Activated CD8-positive, alpha-beta memory T cell treated with anti-CD3 and anti-CD28 coated beads, Interleukin-2, amount 10 ng/mL, durations not matched to agents 7 days and 5 days (primary cell): ENCODE data around the gene MTMR3. TPM values are rescaled to one million over a fixed set of nuclear protein-coding genes. Genes with fewer than 3 reads are reported as not detected.

Experiments used
- ATAC-seq: fragments of 150-1000 bp; cut with Tn5 transposase; one replicate; pipeline ENCODE4 v1.10.0; 2021; ENCODE audit warnings: moderate library complexity
- CTCF ChIA-PET: fragments of 350-600 bp; sonication (Branson Sonifier 250); formaldehyde crosslinking; loops from one replicate; lab custom pipeline; 2021; ENCODE audit warnings: antibody characterized with exemption; lab: Charles Lee
- DNase-seq: peaks from one replicate; pipeline ENCODE4 v3.0.0-alpha.2; 2020
- H3K27ac Mint-ChIP-seq: one replicate; pipeline ENCODE4 v1.8.0; 2021; ENCODE audit warnings: mild to moderate bottlenecking, mixed read lengths
- H3K27me3 Mint-ChIP-seq: one replicate; pipeline ENCODE4 v1.8.0; 2021; ENCODE audit warnings: mixed read lengths
- H3K36me3 Mint-ChIP-seq: one replicate; pipeline ENCODE4 v1.8.0; 2021; ENCODE audit warnings: mild to moderate bottlenecking, mixed read lengths
- H3K4me1 Mint-ChIP-seq: one replicate; pipeline ENCODE4 v1.8.0; 2021; ENCODE audit warnings: mixed read lengths
- H3K4me3 Mint-ChIP-seq: one replicate; pipeline ENCODE4 v1.8.0; 2021; ENCODE audit warnings: mild to moderate bottlenecking, moderate library complexity, mixed read lengths
- H3K9me3 Mint-ChIP-seq: one replicate; pipeline ENCODE4 v1.8.0; 2022; ENCODE audit warnings: low read depth, mixed read lengths
- total RNA-seq, 2 experiments: library from RNA; stranded (reverse); gene quantifications; one replicate each; pipeline ENCODE4 v1.2.3, GENCODE V29; 2021

The MTMR3 gene
- total RNA-seq, 2 experiments from 2014 or later: 26.1 to 26.4 TPM

DNA sequence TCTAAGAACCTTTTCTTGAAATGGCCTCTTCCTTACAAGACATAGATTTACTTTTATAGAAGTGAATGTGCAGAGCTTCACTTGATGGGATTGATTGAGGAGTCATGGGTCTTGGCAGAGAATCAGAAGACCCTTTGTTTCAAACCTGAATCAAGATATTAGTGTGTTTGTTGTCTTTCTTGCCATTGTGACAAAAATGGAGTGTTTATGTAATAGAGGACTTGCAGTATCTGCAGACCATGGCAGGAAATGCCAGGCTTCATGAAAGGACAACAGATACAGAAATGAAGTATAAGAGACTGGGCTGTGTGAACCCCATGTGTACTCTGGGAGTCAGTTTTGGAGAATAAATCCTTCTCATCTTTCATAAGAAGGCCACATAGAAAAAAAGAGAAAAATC is 124.4 kb downstream of the MTMR3 start:
- Mint-ChIP-seq H3K9me3 (no peaks in the 10 kb centered on the region), H3K27me3 (no peaks in the 10 kb centered on the region), H3K4me1 (no peaks in the 10 kb centered on the region), H3K36me3 (peaks cover 1% of the 10 kb centered on the region), H3K27ac (no peak overlapping the region), H3K4me3 (no peak overlapping the region)
- no peak for DNase-seq
- no peak for ATAC-seq
- CTCF ChIA-PET: interaction anchor here (1.7 to 2.4 kb wide), 2 partner anchors 371 to 418 kb away, joined by 4 to 6 read pairs; no protein-coding TSS in a partner anchor

DNA sequence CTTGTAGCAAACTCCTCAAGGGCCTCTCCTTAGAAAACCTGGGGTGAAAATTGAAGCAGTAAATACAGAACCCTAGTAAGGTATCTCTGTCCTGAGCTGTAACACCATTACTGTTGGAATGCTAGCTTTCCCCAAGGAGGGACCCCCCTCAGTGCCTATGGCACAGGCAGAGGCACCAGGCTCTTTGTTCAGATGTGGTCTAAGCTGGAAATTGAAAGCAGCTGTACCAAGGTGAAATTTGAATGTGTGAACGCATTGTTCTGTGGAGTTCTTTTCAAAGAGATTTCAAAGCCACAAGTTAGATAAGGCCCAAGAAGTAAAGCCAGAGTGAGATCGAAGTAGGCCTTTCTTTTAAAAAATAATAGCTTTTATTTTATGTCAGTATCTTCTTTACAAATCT is 125.4 kb downstream of the MTMR3 start:
- DNase-seq (no peak), ATAC-seq (no peak)
- CTCF ChIA-PET: interaction anchor here (1.1 to 2.4 kb wide), 3 partner anchors 236 to 419 kb away, joined by 3 to 6 read pairs (median 4); no protein-coding TSS in a partner anchor
- no peak overlapping the region for H3K4me3 Mint-ChIP-seq
- H3K27me3 Mint-ChIP-seq: no peaks in the 10 kb centered on the region
- H3K9me3 Mint-ChIP-seq: no peaks in the 10 kb centered on the region
- H3K36me3 Mint-ChIP-seq: peaks cover 4% of the 10 kb centered on the region
- H3K4me1 Mint-ChIP-seq: no peaks in the 10 kb centered on the region
- no peak overlapping the region for H3K27ac Mint-ChIP-seq

DNA sequence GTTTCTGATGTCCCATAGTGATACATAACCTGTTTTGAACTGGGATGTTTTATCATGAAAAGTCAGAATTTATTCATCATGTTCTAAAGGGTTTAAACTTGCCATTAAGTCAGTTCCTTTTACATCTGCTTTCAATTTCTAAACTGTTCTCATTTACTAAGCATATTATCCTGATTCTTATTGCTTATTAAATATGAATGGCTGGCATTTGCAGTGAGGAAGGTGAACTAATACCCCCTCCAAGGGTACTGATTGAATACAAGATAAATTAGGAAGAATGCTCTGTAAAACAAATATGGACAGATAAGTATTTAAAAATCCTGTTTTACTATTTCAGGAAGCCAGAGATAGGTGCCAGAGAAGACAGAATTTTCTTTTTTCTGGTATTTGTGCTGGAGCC is 126.5 kb downstream of the MTMR3 start:
- ATAC-seq (no peak), DNase-seq (no peak)
- Mint-ChIP-seq H3K4me1 (no peaks in the 10 kb centered on the region), H3K27ac (no peak overlapping the region), H3K27me3 (no peaks in the 10 kb centered on the region), H3K4me3 (no peak overlapping the region), H3K36me3 (peaks cover 3% of the 10 kb centered on the region), H3K9me3 (no peaks in the 10 kb centered on the region)
- CTCF ChIA-PET: no interaction called here

DNA sequence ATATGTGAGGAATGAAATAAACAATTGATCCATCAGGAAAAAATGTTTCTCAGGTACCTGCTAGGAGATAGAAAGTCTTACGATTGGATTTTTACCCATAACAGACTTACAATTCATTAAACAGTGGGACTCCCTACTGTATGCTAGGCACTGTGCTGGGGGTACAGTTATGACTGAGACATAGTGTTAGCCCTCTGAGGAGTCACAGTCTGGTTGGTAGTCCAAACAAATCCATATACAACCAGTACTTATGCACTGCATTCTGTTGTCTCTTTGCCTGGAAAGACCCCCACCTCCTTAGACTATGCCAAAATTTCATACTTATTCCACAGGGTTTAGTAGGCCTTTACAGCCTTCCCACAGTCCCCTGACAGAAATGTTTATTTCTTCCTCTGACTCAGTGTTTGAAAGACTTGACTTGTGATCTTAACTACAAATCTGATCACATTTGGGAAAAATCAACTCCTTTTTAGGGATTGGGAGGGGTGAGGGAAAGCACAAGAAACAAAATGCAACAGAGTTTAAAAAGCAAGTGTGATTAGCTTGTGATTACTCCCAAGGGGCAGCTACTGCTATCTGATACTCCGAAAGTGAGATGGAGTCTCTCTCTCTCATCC is 127.9 kb downstream of the MTMR3 start:
- Mint-ChIP-seq H3K36me3 (peaks cover 6% of the 10 kb centered on the region), H3K9me3 (no peaks in the 10 kb centered on the region), H3K27me3 (no peaks in the 10 kb centered on the region), H3K27ac (no peak overlapping the region), H3K4me3 (no peak overlapping the region), H3K4me1 (no peaks in the 10 kb centered on the region)
- DNase-seq (no peak), ATAC-seq (no peak)
- CTCF ChIA-PET: interaction anchor here (1.8 kb wide), 1 partner anchor 9 kb away, joined by 9 read pairs; no protein-coding TSS in a partner anchor

DNA sequence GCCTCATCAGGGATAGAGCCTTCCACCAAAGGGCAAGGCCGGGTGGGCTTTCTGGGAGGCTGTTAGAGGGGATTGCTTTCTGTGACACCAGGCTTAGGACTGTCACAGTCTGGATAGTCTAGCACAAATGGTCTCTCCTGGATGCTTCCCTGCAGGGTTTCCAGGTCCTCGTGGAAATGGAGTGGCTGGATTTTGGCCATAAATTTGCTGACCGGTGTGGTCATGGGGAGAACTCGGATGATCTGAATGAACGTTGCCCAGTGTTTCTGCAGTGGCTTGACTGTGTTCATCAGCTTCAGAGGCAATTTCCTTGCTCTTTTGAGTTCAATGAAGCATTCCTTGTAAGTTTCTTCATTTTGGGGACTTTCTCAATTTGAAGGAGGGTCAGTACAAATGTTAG is 130.2 kb downstream of the MTMR3 start:
- no peaks in the 10 kb centered on the region for H3K27me3 Mint-ChIP-seq
- H3K27ac Mint-ChIP-seq: no peak overlapping the region
- H3K4me3 Mint-ChIP-seq: no peak overlapping the region
- DNase-seq: no peak
- H3K9me3 Mint-ChIP-seq: no peaks in the 10 kb centered on the region
- no peaks in the 10 kb centered on the region for H3K4me1 Mint-ChIP-seq
- H3K36me3 Mint-ChIP-seq: peaks cover 9% of the 10 kb centered on the region
- CTCF ChIA-PET: interaction anchor here (0.6 to 1.8 kb wide), 2 partner anchors 12 to 242 kb away, joined by 3 to 9 read pairs; no protein-coding TSS in a partner anchor
- ATAC-seq: no peak

DNA sequence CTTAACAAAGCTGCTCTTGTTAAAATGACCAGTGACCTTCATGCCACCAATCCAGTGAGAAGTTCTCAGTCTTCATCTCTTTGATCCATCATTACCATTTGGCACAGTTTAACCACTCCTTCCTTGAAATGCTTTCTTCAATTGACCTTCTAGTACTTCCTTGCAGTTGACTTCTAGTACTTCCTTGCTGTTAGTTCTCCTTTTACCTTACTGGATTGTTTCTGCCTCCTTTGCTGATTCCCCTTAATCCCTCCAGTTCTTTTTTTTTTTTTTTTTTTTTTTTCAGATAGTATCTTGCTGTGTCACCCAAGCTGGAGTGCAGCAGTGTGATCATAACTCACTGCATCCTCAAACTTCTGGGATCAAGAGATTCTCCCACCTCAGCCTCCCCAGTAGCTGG is 131.3 kb downstream of the MTMR3 start:
- no peak for DNase-seq
- CTCF ChIA-PET: no interaction called here
- H3K4me1 Mint-ChIP-seq: no peaks in the 10 kb centered on the region

DNA sequence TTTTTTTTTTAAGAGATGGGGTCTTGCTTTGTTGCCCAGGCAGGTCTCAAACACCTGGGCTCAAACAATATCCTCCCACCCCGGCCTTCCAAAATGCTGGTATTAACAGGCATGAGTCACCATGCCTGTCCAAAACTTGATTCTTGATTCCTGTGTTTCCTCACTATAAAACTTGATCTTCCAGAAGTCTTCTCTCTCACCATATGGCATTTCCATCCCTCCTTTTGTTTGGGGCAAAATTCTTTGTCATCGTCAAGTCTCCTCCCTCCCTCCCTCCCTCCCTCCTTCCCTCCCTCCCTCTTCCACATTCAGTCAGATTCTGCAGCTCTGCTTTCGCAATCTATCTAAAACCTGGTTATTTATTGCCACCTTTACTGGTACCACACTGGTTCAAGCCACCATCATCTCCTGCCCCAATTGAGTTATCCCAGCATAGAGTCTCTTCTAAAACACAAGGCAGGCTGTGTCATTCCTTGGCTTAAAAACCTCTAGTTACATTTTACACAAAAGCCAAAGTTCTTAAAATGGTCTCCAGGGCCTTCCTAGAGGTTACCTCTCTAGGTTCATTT is 132.3 kb downstream of the MTMR3 start:
- CTCF ChIA-PET: interaction anchor here (1.0 to 3.7 kb wide), 3 partner anchors 10 to 379 kb away, joined by 3 to 13 read pairs (median 4); no protein-coding TSS in a partner anchor
- no peaks in the 10 kb centered on the region for H3K27me3 Mint-ChIP-seq
- H3K27ac Mint-ChIP-seq: no peak overlapping the region
- no peak for ATAC-seq
- H3K4me1 Mint-ChIP-seq: no peaks in the 10 kb centered on the region
- H3K36me3 Mint-ChIP-seq: peaks cover 9% of the 10 kb centered on the region
- H3K4me3 Mint-ChIP-seq: no peak overlapping the region
- no peaks in the 10 kb centered on the region for H3K9me3 Mint-ChIP-seq
- DNase-seq: no peak

More for the DNA sequence above, 131.3 kb downstream of the MTMR3 start:
- Mint-ChIP-seq H3K36me3 (peaks cover 9% of the 10 kb centered on the region), H3K27me3 (no peaks in the 10 kb centered on the region), H3K4me3 (no peak overlapping the region), H3K27ac (no peak overlapping the region), H3K9me3 (no peaks in the 10 kb centered on the region)
- ATAC-seq: no peak

DNA sequence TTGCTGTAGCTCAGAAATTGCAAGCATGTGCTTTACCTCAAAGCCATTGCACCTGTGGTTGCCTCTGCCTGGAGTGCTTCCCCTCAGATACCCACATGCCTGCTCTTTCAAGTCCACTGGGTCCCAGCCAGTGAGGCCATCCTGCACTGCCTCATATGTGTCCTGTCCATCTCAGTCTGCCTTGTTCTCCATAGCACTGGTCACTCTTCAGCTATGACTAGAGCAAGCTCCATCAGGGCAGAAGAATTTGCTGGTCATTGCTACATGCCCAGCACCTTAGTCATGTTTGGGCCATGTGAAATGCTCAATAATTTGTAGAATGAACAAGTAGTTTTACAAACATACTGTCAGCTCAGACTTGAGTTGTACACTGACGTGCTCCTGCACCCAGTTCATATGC is 132.9 kb downstream of the MTMR3 start:
- Mint-ChIP-seq H3K4me3 (no peak overlapping the region), H3K27ac (no peak overlapping the region), H3K36me3 (peaks cover 11% of the 10 kb centered on the region), H3K27me3 (no peaks in the 10 kb centered on the region), H3K4me1 (no peaks in the 10 kb centered on the region), H3K9me3 (no peaks in the 10 kb centered on the region)
- CTCF ChIA-PET: interaction anchor here (1.0 to 3.7 kb wide), 4 partner anchors 11 to 390 kb away, joined by 3 to 13 read pairs (median 4); no protein-coding TSS in a partner anchor
- DNase-seq (no peak), ATAC-seq (no peak)

DNA sequence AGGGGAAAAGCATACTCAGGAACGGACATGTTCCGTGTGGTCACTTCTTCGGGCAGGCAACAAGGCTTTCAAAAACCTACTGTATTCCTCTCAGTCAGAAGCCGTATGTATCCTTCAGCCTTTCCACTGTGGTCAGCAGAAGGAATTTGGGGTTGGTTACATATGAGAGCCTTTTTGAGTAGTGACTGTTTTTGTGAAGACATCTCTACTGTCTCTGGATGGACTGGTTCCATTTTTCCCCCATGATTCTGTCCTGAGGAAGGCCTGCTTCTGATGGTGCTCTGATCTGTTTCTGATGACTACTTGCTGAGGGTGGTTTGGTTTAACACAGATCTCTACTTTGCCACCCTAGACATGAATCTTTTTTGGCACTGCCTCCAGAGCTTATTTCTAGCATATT is 133.6 kb downstream of the MTMR3 start:
- peaks cover 11% of the 10 kb centered on the region for H3K36me3 Mint-ChIP-seq
- ATAC-seq: no peak
- DNase-seq: no peak
- H3K27ac Mint-ChIP-seq: no peak overlapping the region
- H3K9me3 Mint-ChIP-seq: no peaks in the 10 kb centered on the region
- H3K27me3 Mint-ChIP-seq: no peaks in the 10 kb centered on the region
- no peaks in the 10 kb centered on the region for H3K4me1 Mint-ChIP-seq
- H3K4me3 Mint-ChIP-seq: no peak overlapping the region
- CTCF ChIA-PET: interaction anchor here (1.7 to 3.7 kb wide), 2 partner anchors 11 to 391 kb away, joined by 4 to 13 read pairs; no protein-coding TSS in a partner anchor

DNA sequence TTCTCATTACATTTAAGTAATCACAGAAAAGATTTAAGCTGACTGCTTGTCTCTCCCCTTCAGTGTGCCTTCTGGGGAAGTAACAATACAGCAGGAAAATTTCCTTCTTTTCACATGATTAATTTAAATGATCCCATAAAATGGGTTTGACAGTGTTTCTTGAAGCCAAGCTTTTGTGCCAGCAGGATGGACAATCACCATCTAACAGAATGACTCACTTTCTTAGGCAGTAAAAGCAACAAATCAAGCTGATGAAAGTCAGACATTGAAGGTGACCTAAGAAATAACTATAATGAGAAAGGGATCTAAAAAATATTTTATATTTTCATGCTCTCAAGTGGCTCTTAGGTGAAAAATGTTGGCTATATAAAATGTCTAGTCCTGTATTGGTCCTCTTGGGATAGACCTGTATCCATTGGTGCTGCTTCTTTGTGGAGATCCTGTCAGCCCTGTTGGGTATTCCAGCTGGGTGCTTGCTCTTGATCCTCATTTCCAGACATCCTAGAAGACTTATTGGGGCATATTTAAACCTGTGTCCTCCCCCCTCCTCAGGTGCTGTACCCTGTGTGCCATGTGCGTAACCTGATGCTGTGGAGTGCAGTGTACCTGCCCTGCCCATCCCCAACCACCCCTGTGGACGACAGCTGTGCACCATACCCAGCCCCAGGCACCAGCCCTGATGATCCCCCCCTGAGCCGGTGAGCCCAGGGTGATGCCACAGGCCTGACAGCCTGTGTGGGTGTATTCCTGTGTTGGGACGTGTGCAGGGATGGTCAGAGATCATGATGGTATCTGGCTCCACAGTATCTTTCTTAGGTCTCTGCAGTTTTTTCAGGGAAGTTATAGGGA is 134.6 kb downstream of the MTMR3 start:
- DNase-seq (no peak), ATAC-seq (no peak)
- Mint-ChIP-seq H3K4me3 (no peak overlapping the region), H3K27me3 (no peaks in the 10 kb centered on the region), H3K36me3 (peaks cover 13% of the 10 kb centered on the region), H3K9me3 (no peaks in the 10 kb centered on the region), H3K27ac (no peak overlapping the region), H3K4me1 (peaks cover 3% of the 10 kb centered on the region)
- CTCF ChIA-PET: interaction anchor here (1.0 to 3.7 kb wide), 4 partner anchors 12 to 392 kb away, joined by 3 to 13 read pairs (median 4); no protein-coding TSS in a partner anchor

DNA sequence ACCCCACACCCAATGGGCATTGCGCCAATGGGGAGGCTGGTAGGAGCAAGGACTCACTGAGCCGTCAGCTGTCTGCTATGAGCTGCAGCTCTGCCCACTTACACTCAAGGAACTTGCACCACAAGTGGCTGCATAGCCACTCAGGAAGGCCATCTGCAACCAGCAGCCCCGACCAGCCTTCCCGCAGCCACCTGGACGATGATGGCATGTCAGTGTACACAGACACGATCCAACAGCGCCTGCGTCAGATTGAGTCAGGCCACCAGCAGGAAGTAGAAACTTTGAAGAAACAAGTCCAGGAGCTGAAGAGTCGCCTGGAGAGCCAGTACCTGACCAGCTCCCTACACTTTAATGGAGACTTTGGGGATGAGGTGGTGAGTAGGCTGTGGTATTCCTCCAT is 137.5 kb downstream of the MTMR3 start:
- no peak for ATAC-seq

DNA sequence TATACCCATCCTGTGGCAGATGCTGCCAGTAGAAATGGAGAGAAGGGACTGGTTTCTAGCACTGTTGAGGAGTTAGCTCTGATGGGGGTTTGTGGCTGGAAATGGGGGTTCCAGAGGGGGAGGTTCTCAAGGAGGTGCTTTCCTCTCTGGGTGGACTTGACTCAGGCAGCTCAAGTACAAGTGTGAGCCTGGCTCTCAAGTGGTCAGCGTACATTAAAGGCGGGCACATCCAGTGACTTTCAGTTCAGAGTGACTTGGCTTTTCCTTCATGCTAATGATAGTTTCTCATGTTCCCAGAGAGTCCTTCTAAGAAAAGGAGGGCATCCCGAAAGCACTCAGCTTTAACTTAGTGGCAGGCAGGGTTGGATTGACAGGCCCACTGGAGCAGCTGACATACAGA is 138.4 kb downstream of the MTMR3 start:
- Mint-ChIP-seq H3K9me3 (no peaks in the 10 kb centered on the region), H3K27ac (no peak overlapping the region)

More for the DNA sequence above, 137.5 kb downstream of the MTMR3 start:
- Mint-ChIP-seq H3K27ac (no peak overlapping the region), H3K27me3 (no peaks in the 10 kb centered on the region), H3K4me1 (peaks cover 11% of the 10 kb centered on the region), H3K9me3 (no peaks in the 10 kb centered on the region), H3K4me3 (no peak overlapping the region), H3K36me3 (peaks cover 9% of the 10 kb centered on the region)
- DNase-seq: no peak
- CTCF ChIA-PET: no interaction called here

DNA sequence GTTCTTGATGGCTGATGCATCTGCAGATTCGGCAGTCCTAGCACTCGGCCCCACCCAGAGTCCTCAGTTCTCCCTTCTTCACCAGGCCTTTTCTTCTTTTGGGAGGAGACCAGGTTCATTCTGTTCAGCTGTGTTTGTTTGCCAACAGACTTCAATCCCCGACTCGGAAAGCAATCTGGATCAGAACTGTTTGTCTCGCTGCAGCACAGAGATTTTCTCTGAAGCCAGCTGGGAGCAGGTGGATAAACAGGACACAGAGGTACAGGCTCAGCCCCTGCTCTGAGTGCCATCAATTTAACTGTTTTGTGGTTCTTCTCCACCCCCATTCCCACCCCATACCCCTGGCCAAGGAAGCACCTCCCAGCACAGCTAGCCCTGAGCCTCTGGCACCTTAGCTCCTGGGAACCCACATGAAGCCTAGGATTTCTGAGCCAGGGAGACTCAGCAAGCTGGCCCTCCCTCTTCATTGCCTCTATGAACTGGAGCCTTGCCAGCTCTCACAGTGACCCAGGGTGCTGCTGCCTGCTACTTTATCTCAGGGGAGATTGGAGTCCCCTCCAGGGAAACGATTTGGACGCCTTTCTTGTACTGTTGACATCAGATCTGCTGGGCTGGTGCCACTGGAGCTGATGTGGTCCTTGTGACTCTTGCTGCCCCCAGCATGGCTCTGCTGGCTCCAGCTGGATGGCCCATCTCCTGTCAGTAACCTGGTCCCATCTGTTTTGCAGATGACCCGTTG is 139.1 kb downstream of the MTMR3 start:
- Mint-ChIP-seq H3K4me1 (peaks cover 14% of the 10 kb centered on the region), H3K27ac (no peak overlapping the region), H3K27me3 (no peaks in the 10 kb centered on the region), H3K9me3 (no peaks in the 10 kb centered on the region), H3K36me3 (peaks cover 9% of the 10 kb centered on the region), H3K4me3 (no peak overlapping the region)
- DNase-seq (no peak), ATAC-seq (no peak)
- CTCF ChIA-PET: no interaction called here

More for the DNA sequence above, 138.4 kb downstream of the MTMR3 start:
- no peak for DNase-seq
- Mint-ChIP-seq H3K36me3 (peaks cover 9% of the 10 kb centered on the region), H3K27me3 (no peaks in the 10 kb centered on the region), H3K4me1 (peaks cover 11% of the 10 kb centered on the region), H3K4me3 (no peak overlapping the region)
- CTCF ChIA-PET: no interaction called here
- no peak for ATAC-seq
